Measurements from ENCODE around the gene PLAC8. TPM values are rescaled to one million over a fixed set of nuclear protein-coding genes. Genes with fewer than 3 reads are reported as not detected.
"Not testable (repeated sequence)": the region's sequence is repeated elsewhere in the genome, so short reads cannot be mapped to it uniquely, and the experiment has no call there.

Gene PLAC8
- total RNA-seq, 2 experiments from 2014 or later, result 249 to 259 TPM

DNA sequence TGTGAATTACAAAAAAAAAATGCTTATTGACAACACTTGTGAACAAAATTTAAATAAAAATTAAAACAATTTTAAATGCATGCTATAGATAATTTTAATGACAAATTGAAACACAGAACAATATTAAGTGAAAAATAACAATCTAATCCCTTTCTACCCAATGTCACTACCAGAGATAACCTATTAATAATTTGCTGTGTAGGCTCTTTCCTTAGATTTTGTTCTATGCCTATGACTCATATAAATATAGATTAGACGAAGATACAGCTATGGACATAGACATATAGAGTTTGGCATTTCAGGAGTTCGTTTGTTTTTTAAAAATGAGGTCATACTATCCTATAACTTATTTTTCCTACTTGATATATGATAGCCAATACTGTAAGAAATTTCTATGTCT, 18.1 kb downstream of the PLAC8 start:
- Mint-ChIP-seq H3K4me3 (no peak overlapping the region), H3K27ac (peak overlapping the region; percentile 9), H3K9me3 (no peaks in the 10 kb centered on the region), H3K27me3 (no peaks in the 10 kb centered on the region), H3K4me1 (ENCODE audit: low read depth) (peaks cover 73% of the 10 kb centered on the region), H3K36me3 (ENCODE audit: low read depth) (peaks cover 100% of the 10 kb centered on the region)
- H3K9me3 ChIP-seq (ENCODE audit: control insufficient read depth in 1 of 2, insufficient read depth in 1 of 2, low read length in 2 of 2), result no peaks in the 10 kb centered on the region
- H3K36me3 ChIP-seq (ENCODE audit: insufficient read depth, low read length), result peaks cover 98% of the 10 kb centered on the region
- DNase-seq (no peak), ATAC-seq (ENCODE audit: poor library complexity) (no peak)
- TF ChIP-seq, protein P1, sequence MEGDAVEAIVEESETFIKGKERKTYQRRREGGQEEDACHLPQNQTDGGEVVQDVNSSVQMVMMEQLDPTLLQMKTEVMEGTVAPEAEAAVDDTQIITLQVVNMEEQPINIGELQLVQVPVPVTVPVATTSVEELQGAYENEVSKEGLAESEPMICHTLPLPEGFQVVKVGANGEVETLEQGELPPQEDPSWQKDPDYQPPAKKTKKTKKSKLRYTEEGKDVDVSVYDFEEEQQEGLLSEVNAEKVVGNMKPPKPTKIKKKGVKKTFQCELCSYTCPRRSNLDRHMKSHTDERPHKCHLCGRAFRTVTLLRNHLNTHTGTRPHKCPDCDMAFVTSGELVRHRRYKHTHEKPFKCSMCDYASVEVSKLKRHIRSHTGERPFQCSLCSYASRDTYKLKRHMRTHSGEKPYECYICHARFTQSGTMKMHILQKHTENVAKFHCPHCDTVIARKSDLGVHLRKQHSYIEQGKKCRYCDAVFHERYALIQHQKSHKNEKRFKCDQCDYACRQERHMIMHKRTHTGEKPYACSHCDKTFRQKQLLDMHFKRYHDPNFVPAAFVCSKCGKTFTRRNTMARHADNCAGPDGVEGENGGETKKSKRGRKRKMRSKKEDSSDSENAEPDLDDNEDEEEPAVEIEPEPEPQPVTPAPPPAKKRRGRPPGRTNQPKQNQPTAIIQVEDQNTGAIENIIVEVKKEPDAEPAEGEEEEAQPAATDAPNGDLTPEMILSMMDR (IDR thresholded peaks at IDR 0.05), result no peak
- H3K27ac ChIP-seq (ENCODE audit: low read depth in 1 of 2, low read length in 2 of 2), result no peak overlapping the region
- no peak overlapping the region for H3K4me3 ChIP-seq (ENCODE audit: low read length)
- H3K4me1 ChIP-seq (ENCODE audit: insufficient read depth, low read length), result peaks cover 10% of the 10 kb centered on the region
- H3K27me3 ChIP-seq (ENCODE audit: control insufficient read depth in 1 of 2, insufficient read depth in 2 of 2, low read length in 2 of 2), result no peaks in the 10 kb centered on the region
- intact Hi-C loops (cut with DNase I, micrococcal nuclease), result no loop called here
- ChIA-PET POLR2A (interaction anchor here (0.6 to 3.1 kb wide), 9 partner anchors 10 to 156 kb away, joined by 3 to 9 read pairs (median 4); no protein-coding TSS in a partner anchor), CTCF (interaction anchor here (0.8 to 2.6 kb wide), 5 partner anchors 12 to 164 kb away, joined by 3 to 8 read pairs (median 5); no protein-coding TSS in a partner anchor)

DNA sequence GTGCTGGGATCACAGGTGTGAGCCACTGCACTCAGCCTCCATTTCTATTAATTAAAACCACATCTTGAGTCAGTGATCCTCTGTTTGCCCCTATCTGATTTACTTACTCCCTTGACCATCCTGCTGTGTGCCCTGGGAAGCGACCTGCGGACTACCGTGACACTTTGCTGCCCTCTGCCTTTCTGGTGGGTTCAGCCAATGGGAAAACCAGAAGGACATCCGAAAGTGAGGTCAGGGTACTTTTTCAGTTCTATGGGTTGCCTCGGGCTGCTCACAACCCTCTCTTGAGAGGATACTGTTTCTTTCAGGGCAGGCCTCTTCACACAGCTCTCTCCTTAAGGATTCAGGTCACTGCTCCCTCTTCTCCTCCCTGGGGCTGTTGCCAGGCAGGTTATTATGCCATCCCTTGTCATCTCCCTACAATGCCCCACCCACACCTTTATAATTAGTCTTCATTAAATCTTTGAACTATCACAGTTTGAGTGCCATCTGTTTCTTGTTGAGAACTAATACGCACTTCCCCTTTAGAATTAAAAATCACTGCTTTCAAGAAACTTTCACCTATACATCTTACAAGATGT, 21.4 kb downstream of the PLAC8 start:
- peak overlapping the region; percentile 74 for H3K27ac Mint-ChIP-seq
- POLR2A ChIA-PET, result interaction anchor here (1.0 to 1.7 kb wide), 3 partner anchors 8 to 17 kb away, joined by 5 read pairs; no protein-coding TSS in a partner anchor

DNA sequence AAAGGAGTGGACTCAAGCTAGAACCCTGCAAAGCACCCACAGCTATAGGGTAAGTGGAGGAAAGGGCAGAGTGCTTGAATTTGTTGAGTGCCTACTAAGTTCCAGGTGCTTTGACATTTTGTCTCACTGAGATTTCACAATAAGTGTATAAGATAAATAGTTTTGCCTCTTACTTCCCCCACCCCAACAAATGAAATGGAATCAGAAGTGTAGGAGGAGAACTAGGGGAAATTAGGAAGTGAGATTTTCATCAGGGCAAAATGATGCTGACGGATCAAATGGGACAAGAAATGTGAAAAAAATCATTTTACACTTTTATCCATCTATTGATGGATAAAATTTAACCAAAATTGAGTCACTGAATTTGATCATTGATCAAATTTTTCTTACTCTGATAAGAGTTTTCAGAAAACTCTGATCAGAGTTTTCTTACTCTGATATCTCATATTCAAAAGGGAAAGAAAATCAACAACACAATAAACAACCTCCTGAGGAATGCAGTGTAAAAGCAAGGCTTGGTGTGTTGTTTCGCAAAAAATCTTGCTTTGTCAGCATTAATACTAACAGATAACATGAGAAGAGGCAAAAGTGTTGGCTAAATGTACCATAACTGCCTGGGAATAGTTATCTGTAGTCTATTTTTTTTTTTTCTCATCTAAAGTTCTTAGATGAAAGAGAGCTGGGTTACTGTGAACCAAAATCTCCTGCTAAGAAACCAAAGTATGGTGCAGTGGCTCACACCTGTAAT, 24.9 kb downstream of the PLAC8 start:
- H3K36me3 ChIP-seq (ENCODE audit: insufficient read depth, low read length), result peaks cover 75% of the 10 kb centered on the region
- Mint-ChIP-seq H3K9me3 (no peaks in the 10 kb centered on the region), H3K27ac (peak overlapping the region; percentile 78), H3K27me3 (no peaks in the 10 kb centered on the region), H3K36me3 (ENCODE audit: low read depth) (peaks cover 93% of the 10 kb centered on the region), H3K4me3 (no peak overlapping the region), H3K4me1 (ENCODE audit: low read depth) (peaks cover 60% of the 10 kb centered on the region)
- no peaks in the 10 kb centered on the region for H3K27me3 ChIP-seq (ENCODE audit: control insufficient read depth in 1 of 2, insufficient read depth in 2 of 2, low read length in 2 of 2)
- intact Hi-C loops (cut with DNase I, micrococcal nuclease), result no loop called here
- DNase-seq, result no peak
- H3K27ac ChIP-seq (ENCODE audit: low read depth in 1 of 2, low read length in 2 of 2), result no peak overlapping the region
- ATAC-seq (ENCODE audit: poor library complexity), result no peak
- ChIA-PET CTCF (interaction anchor here (0.6 to 0.8 kb wide), 2 partner anchors 21 to 757 kb away, joined by 3 to 5 read pairs; no protein-coding TSS in a partner anchor), POLR2A (interaction anchor here (1.0 to 1.2 kb wide), 2 partner anchors 21 to 190 kb away, joined by 3 read pairs; no protein-coding TSS in a partner anchor)
- H3K9me3 ChIP-seq (ENCODE audit: control insufficient read depth in 1 of 2, insufficient read depth in 1 of 2, low read length in 2 of 2), result no peaks in the 10 kb centered on the region
- peaks cover 8% of the 10 kb centered on the region for H3K4me1 ChIP-seq (ENCODE audit: insufficient read depth, low read length)
- no peak overlapping the region for H3K4me3 ChIP-seq (ENCODE audit: low read length)
- TF ChIP-seq, protein P1 (IDR thresholded peaks at IDR 0.05), result no peak

More for the DNA sequence above, 21.4 kb downstream of the PLAC8 start:
- Histone ChIP-seq H3K4me1 (ENCODE audit: insufficient read depth, low read length) (peaks cover 4% of the 10 kb centered on the region), H3K9me3 (ENCODE audit: control insufficient read depth in 1 of 2, insufficient read depth in 1 of 2, low read length in 2 of 2) (no peaks in the 10 kb centered on the region), H3K4me3 (ENCODE audit: low read length) (no peak overlapping the region), H3K36me3 (ENCODE audit: insufficient read depth, low read length) (peaks cover 96% of the 10 kb centered on the region), H3K27ac (ENCODE audit: low read depth in 1 of 2, low read length in 2 of 2) (peak overlapping the region in 1 of 2 donors; percentile 32), H3K27me3 (ENCODE audit: control insufficient read depth in 1 of 2, insufficient read depth in 2 of 2, low read length in 2 of 2) (no peaks in the 10 kb centered on the region)
- DNase-seq, result no peak
- peaks cover 100% of the 10 kb centered on the region for H3K36me3 Mint-ChIP-seq (ENCODE audit: low read depth)
- CTCF ChIA-PET, result interaction anchor here (1.0 to 2.1 kb wide), 2 partner anchors 9 to 19 kb away, joined by 3 to 7 read pairs; no protein-coding TSS in a partner anchor
- H3K4me1 Mint-ChIP-seq (ENCODE audit: low read depth), result peaks cover 67% of the 10 kb centered on the region
- no peak overlapping the region for H3K4me3 Mint-ChIP-seq
- no peak for ATAC-seq (ENCODE audit: poor library complexity)
- intact Hi-C loops (cut with DNase I, micrococcal nuclease), result no loop called here
- no peaks in the 10 kb centered on the region for H3K27me3 Mint-ChIP-seq
- H3K9me3 Mint-ChIP-seq, result no peaks in the 10 kb centered on the region
- TF ChIP-seq, protein P1 (IDR thresholded peaks at IDR 0.05), result no peak

DNA sequence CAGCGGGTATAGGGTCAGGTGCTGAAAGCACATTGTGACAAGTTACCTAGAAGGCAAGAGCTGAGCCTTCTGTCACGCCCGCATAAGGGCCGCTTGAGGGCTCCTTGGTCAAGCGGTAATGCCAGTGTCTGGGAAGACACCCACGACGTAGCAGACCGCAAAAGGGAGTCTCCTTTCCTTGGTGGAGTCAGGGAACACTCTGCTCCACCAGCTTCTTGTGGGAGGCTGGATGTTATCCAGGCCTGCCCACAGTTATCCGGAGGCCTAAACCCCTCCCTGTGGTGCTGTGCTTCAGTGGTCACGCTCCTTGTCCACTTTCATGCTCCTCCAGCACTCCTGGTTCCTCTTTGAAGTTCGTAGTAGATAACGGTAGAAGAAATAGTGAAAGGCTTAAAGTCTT, 29.6 kb downstream of the PLAC8 start:
- ChIA-PET POLR2A (interaction anchor here (0.8 to 3.4 kb wide), 12 partner anchors 10 to 199 kb away, joined by 3 to 28 read pairs (median 10); partner anchors contain the start of genes COPS4, COQ2 and PLAC8), CTCF (interaction anchor here (1.2 to 3.0 kb wide), 11 partner anchors 8 to 177 kb away, joined by 4 to 11 read pairs (median 7); partner anchors contain the start of gene PLAC8)
- H3K4me3 Mint-ChIP-seq; H3K27me3 Mint-ChIP-seq; ATAC-seq (ENCODE audit: poor library complexity); H3K27ac ChIP-seq (ENCODE audit: low read depth in 1 of 2, low read length in 2 of 2); H3K27me3 ChIP-seq (ENCODE audit: control insufficient read depth in 1 of 2, insufficient read depth in 2 of 2, low read length in 2 of 2); H3K9me3 ChIP-seq (ENCODE audit: control insufficient read depth in 1 of 2, insufficient read depth in 1 of 2, low read length in 2 of 2); DNase-seq; H3K9me3 Mint-ChIP-seq; H3K4me3 ChIP-seq (ENCODE audit: low read length): not testable (repeated sequence)
- intact Hi-C loops (cut with DNase I, micrococcal nuclease), result loop anchor here (1.0 to 2.0 kb wide), 3 partner anchors 20 to 127 kb away; no protein-coding TSS in a partner anchor
- Histone ChIP-seq H3K4me1 (ENCODE audit: insufficient read depth, low read length) (peaks cover 28% of the 10 kb centered on the region), H3K36me3 (ENCODE audit: insufficient read depth, low read length) (peaks cover 33% of the 10 kb centered on the region)
- peak overlapping the region; percentile 72 for H3K27ac Mint-ChIP-seq
- peaks cover 61% of the 10 kb centered on the region for H3K36me3 Mint-ChIP-seq (ENCODE audit: low read depth)
- H3K4me1 Mint-ChIP-seq (ENCODE audit: low read depth), result peaks cover 63% of the 10 kb centered on the region
